Stimulated activated memory B cell treated with anti-CD40 and anti-IgM and Interleukin-4, amounts not matched to agents 10 μg/mL and 1 μg/mL and 100 μg/mL, for 72 hours (primary cell): ENCODE results near the gene TRABD2A.

Experiments used
- ATAC-seq: fragments of 150-1000 bp; cut with Tn5 transposase; 2 replicates; pipeline ENCODE4 v1.10.0; 2021
- H3K27ac Mint-ChIP-seq: one replicate; pipeline ENCODE4 v1.8.0; 2022; ENCODE audit warnings: mild to moderate bottlenecking, mixed read lengths
- H3K27me3 Mint-ChIP-seq: one replicate; pipeline ENCODE4 v1.8.0; 2022; ENCODE audit warnings: mixed read lengths
- H3K36me3 Mint-ChIP-seq: one replicate; pipeline ENCODE4 v1.8.0; 2022; ENCODE audit warnings: mixed read lengths
- H3K4me1 Mint-ChIP-seq: one replicate; pipeline ENCODE4 v1.8.0; 2022; ENCODE audit warnings: mixed read lengths
- H3K4me3 Mint-ChIP-seq: one replicate; pipeline ENCODE4 v1.8.0; 2022; ENCODE audit warnings: mild to moderate bottlenecking, moderate library complexity, mixed read lengths
- H3K9me3 Mint-ChIP-seq: one replicate; pipeline ENCODE4 v1.8.0; 2022; ENCODE audit warnings: mixed read lengths

TRABD2A gene

DNA sequence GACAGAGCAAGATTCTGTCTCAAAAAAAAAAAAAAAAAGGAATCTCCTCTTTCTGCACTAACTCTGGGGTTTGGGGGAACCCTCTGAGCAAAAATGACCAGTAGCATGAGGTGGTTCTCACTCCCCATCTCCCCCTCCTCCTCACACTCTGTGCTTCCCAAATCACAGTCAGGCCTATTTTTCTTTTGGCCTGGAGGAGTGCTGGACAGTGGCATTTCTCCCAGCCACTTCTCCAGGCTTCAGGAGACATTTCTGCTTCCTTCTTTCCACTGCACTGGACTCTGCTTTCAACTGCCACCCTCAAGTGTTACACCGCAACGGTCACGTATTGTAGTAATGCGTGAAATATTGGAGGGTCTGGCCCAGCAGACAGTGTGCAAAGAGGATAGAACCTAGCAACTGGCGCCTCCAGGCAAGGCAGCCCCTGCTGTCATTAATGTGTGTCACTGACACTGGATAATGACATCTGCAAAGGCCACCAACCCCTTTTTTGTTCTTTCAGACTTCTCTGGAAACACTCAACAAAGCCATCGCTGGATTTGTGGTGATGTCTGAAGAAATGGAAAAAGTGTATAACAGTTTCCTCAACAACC is 68.9 kb downstream of the TRABD2A start:
- Mint-ChIP-seq H3K27me3 (peaks cover 12% of the 10 kb centered on the region), H3K4me1 (peaks cover 12% of the 10 kb centered on the region), H3K9me3 (peaks cover 3% of the 10 kb centered on the region), H3K4me3 (no peak overlapping the region), H3K27ac (no peak overlapping the region), H3K36me3 (no peaks in the 10 kb centered on the region)
- no peak for ATAC-seq

DNA sequence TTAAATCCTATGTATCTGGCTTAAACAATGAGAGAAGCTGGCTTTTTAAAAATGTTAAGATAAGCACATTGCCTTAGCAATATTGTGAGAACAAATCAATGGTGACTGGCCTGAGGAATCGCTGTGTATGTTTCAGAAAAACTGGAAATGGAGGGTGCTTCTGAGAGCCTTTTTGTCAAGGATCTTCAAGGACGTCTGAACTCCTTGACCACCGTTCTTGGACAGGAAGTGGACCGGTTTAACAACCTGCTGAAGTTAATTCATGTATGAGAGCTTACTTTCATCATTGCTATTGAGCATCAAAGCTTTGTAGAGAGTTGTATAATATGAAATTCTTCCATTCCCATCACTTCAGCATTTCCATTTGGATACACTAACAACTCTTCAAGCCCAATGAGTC is 72.6 kb downstream of the TRABD2A start:
- no peak overlapping the region for H3K4me3 Mint-ChIP-seq
- H3K27me3 Mint-ChIP-seq: peaks cover 12% of the 10 kb centered on the region
- no peak for ATAC-seq
- H3K4me1 Mint-ChIP-seq: no peaks in the 10 kb centered on the region
- no peaks in the 10 kb centered on the region for H3K9me3 Mint-ChIP-seq
- H3K27ac Mint-ChIP-seq: no peak overlapping the region
- H3K36me3 Mint-ChIP-seq: no peaks in the 10 kb centered on the region

DNA sequence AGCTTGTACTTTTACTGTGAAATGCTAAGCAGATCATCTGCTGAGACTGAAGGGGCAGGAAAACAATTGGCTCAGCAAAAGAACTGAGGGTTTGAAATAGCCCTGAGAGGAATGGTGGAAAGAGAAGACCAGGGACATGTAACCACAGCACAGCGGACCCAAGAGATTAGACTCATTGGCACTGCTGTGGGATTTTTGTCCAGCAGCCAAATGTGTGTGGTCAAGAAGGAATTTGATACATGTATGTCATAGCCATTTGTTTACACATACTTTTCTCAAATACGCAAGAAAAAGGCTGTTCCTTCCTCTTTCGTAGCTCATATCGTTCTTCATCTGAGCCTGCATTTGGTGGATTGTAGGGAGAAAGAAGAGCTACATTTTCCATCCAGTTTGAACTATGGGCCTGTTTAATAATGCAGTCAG is 73.8 kb downstream of the TRABD2A start:
- no peaks in the 10 kb centered on the region for H3K36me3 Mint-ChIP-seq
- H3K27ac Mint-ChIP-seq: no peak overlapping the region
- H3K4me1 Mint-ChIP-seq: no peaks in the 10 kb centered on the region
- ATAC-seq: no peak
- H3K9me3 Mint-ChIP-seq: peaks cover 4% of the 10 kb centered on the region
- no peak overlapping the region for H3K4me3 Mint-ChIP-seq
- H3K27me3 Mint-ChIP-seq: peaks cover 11% of the 10 kb centered on the region

DNA sequence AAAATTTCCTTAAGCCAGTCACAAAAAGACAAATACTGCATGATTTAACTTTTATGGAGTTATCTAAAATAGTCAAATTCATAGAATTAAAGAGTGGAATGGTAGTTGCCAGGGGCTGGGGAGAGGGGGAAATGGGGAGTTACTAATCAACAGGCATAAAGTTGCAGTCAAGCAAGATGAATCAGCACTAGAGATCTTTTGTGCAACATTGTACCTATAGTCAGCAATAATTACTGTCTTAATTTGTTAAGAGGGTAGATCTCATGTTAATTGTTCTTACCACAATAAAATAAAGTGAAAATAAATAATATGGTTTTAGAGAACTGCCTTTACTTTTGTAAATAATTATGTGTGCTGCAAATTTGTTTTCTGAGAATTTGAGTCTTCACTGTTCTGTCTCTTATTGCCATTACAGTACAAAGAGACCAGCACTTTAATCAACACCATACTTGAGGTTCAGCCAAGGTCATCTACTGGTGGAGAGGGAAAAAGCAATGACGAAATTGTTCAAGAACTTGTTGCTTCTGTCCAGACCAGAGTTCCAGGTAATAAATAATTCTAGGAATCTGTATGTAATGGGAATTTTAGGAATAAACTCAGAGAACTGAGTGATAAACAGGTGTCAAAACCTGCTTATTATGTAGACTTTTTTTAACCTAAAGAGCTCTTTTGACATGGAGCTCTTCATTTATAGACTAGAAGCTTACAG is 75.5 kb downstream of the TRABD2A start:
- peaks cover 2% of the 10 kb centered on the region for H3K4me1 Mint-ChIP-seq
- no peak overlapping the region for H3K27ac Mint-ChIP-seq
- peaks cover 6% of the 10 kb centered on the region for H3K9me3 Mint-ChIP-seq
- H3K27me3 Mint-ChIP-seq: no peaks in the 10 kb centered on the region
- ATAC-seq: no peak
- H3K4me3 Mint-ChIP-seq: no peak overlapping the region
- H3K36me3 Mint-ChIP-seq: no peaks in the 10 kb centered on the region

DNA sequence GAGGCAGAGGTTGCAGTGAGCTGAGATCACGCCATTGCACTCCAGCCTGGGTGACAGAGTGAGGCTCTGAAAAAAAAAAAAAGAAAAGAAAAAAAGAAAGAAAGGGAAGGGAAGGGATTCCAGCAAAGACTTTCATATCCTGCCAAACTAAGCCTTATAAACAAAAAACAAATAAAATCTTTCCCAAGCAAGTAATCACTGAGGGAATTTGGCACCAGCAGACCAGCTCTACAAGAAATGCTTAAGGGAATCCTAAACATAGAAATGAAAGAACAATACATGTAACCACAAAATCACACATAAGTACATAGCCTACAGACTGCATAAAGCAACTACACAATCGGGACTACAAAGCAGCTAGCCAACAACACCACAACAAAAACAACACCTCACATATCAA is 79.1 kb downstream of the TRABD2A start:
- Mint-ChIP-seq H3K4me1 (peaks cover 9% of the 10 kb centered on the region), H3K27ac (no peak overlapping the region), H3K4me3 (no peak overlapping the region), H3K27me3 (no peaks in the 10 kb centered on the region), H3K36me3 (no peaks in the 10 kb centered on the region), H3K9me3 (peaks cover 6% of the 10 kb centered on the region)
- ATAC-seq: no peak

DNA sequence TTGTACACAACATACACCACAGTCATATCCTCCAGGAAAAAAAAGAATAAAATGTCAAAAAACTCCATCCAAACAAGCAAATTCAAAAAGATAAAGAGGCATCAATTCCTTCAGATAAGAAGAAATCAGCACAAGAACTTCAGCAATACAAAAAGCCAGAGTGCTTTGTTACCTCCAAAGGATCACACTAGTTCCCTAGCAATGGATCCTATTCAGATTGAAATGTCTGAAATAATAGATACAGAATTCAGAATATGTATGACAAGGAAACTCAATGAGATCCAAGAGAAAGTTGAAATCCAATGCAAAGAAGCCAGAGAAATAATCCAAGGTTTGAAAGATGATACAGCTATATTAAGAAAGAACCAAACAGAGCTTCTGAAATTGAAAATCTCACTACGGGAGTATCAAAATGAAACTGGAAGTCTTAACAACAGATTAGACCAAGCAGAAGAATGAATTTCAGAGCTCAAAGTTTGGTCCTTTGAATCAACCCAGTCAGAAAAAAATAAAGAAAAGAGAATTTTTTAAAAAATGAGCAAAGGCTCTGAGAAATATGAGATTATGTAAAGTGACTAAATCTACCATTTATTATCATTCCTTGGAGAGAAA is 80.6 kb downstream of the TRABD2A start:
- H3K36me3 Mint-ChIP-seq: no peaks in the 10 kb centered on the region
- H3K27ac Mint-ChIP-seq: no peak overlapping the region
- H3K27me3 Mint-ChIP-seq: no peaks in the 10 kb centered on the region
- H3K4me3 Mint-ChIP-seq: no peak overlapping the region
- peaks cover 6% of the 10 kb centered on the region for H3K9me3 Mint-ChIP-seq
- no peak for ATAC-seq
- peaks cover 9% of the 10 kb centered on the region for H3K4me1 Mint-ChIP-seq

DNA sequence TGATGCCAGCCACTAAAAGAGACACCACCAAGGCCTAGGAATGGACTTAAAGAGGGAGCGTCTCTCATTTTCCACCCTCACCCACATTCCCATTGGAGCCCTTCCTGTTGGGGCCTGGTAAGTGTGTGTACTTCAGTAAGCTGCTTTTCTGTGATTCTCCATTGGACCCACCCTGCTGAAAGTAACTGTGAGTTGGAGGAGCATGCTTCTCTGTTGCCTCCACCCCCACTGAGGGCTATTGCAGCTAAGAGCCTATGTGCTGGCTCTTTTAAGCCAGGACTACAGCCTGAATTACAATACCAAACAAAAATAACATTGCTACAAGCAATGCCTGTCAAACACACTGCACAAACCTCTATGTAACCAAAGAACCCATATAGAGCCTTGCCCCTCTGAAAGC is 81.1 kb downstream of the TRABD2A start:
- no peak overlapping the region for H3K27ac Mint-ChIP-seq

DNA sequence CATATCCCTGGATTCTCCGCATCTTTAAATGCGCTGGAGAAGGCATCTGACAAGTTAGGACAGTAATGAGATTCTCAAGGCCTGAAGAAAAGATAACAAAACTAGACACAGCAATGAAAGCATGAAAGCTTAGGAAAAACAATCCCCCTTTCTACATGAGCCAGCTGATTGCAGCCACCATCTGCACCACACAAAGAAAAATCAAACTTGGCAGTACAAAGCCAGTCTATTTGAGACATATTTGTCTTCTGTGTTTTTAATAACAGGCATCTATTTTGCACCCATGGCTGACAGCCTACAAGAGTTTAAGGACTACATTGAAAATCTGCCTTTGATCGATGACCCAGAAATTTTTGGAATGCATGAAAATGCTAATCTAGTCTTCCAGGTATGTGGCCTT is 83.6 kb downstream of the TRABD2A start:
- ATAC-seq: no peak
- Mint-ChIP-seq H3K4me1 (peaks cover 9% of the 10 kb centered on the region), H3K36me3 (no peaks in the 10 kb centered on the region), H3K4me3 (no peak overlapping the region), H3K27ac (no peak overlapping the region), H3K9me3 (peaks cover 4% of the 10 kb centered on the region), H3K27me3 (no peaks in the 10 kb centered on the region)

More for the DNA sequence above, 81.1 kb downstream of the TRABD2A start:
- Mint-ChIP-seq H3K4me1 (peaks cover 9% of the 10 kb centered on the region), H3K9me3 (peaks cover 6% of the 10 kb centered on the region), H3K36me3 (no peaks in the 10 kb centered on the region), H3K27me3 (no peaks in the 10 kb centered on the region), H3K4me3 (no peak overlapping the region)
- ATAC-seq: no peak

DNA sequence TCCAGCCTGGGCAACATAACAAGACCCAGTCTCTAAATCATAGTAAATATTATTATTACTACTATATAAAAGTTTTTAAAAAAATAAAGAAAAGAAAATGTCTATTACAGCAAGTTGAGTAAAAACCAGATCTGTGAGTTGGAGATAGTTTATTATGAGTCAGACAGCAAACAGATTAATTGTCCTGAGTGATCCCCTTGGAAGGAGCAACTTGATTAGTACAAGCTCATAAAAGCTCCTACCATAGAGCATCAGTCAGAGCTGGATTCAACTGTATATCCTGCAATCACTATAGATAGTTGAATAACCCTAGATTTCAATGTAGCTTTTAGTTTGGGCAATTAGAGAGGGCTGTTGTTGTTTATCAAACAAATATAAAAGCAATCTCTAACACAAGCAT is 84.1 kb downstream of the TRABD2A start:
- peaks cover 3% of the 10 kb centered on the region for H3K9me3 Mint-ChIP-seq
- H3K27me3 Mint-ChIP-seq: no peaks in the 10 kb centered on the region
- H3K36me3 Mint-ChIP-seq: no peaks in the 10 kb centered on the region
- no peak for ATAC-seq
- peaks cover 9% of the 10 kb centered on the region for H3K4me1 Mint-ChIP-seq
- no peak overlapping the region for H3K27ac Mint-ChIP-seq
- H3K4me3 Mint-ChIP-seq: no peak overlapping the region

DNA sequence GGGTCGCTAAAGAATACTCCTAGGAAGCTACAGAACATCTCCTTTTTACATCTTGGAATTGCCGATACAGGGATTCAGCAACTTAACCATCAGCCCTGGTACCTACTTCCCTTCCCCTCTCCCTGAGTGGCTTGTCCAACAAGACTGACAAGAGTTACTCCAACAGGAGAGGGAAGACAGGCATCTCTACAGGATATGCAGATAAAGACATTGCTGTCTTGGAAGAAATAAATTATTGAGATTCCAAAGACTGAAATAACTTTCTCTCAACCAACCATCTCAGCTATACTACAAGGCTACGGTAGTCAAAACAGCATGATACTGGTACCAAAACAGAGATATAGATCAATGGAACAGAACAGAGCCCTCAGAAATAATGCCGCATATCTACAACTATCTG is 87.2 kb downstream of the TRABD2A start:
- Mint-ChIP-seq H3K4me1 (no peaks in the 10 kb centered on the region), H3K36me3 (no peaks in the 10 kb centered on the region), H3K9me3 (peaks cover 3% of the 10 kb centered on the region), H3K27ac (no peak overlapping the region), H3K4me3 (no peak overlapping the region), H3K27me3 (no peaks in the 10 kb centered on the region)
- ATAC-seq: no peak

DNA sequence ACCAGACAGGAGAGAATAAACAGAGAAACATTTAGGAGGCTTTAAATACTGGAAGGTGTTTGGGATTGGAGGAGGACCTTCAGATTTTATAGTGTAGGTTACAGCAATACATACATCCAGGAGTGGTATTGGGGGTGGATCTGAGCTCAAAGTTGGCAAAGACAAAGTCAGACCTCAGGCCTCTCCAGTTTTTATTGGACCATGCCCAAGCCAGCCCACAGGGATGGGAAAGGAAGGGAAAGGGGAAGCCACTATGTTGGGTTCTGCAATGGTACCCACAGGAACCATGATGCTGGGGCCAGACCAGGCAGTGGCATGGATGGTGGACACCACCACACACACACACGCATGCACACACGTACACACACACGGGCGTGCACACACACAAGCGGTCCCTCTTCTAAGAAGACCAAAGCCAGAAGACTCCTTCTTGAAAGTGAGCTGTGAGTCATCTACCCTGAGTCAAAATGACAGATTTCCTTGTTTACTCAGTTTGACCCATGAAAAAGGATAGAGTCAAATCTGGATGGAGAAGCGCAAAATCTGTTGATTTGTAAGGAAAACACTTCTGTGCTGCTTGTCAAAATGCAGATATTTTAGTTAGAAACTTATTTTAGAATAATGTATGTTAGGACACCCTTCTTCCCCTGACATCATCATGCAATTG is 87.9 kb downstream of the TRABD2A start:
- no peak overlapping the region for H3K4me3 Mint-ChIP-seq
- H3K36me3 Mint-ChIP-seq: no peaks in the 10 kb centered on the region
- H3K27me3 Mint-ChIP-seq: no peaks in the 10 kb centered on the region
- no peak overlapping the region for H3K27ac Mint-ChIP-seq
- H3K4me1 Mint-ChIP-seq: no peaks in the 10 kb centered on the region
- peaks cover 3% of the 10 kb centered on the region for H3K9me3 Mint-ChIP-seq
- ATAC-seq: no peak

DNA sequence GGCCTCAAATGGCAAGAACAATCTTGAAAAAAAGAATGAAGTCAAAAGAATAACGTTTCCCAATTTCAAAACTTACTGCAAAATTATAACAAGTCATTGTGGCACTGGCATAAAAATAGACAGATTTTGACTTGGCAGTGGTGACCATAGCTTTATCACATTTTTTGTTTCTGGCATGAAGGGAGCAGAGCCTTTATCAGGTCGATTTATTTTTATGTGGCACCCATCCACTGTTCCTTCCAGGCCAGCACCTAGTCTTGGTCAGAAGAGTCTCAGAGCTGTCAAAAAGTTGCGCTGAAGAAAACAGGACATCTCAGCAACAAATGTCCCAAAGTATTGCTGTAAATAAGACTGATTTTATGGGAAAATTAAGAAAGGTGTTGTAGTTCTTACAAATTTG is 92.4 kb downstream of the TRABD2A start:
- no peak overlapping the region for H3K27ac Mint-ChIP-seq
- peaks cover 11% of the 10 kb centered on the region for H3K27me3 Mint-ChIP-seq
- H3K4me3 Mint-ChIP-seq: no peak overlapping the region
- no peaks in the 10 kb centered on the region for H3K36me3 Mint-ChIP-seq
- peaks cover 3% of the 10 kb centered on the region for H3K9me3 Mint-ChIP-seq
- H3K4me1 Mint-ChIP-seq: no peaks in the 10 kb centered on the region
- ATAC-seq: no peak

DNA sequence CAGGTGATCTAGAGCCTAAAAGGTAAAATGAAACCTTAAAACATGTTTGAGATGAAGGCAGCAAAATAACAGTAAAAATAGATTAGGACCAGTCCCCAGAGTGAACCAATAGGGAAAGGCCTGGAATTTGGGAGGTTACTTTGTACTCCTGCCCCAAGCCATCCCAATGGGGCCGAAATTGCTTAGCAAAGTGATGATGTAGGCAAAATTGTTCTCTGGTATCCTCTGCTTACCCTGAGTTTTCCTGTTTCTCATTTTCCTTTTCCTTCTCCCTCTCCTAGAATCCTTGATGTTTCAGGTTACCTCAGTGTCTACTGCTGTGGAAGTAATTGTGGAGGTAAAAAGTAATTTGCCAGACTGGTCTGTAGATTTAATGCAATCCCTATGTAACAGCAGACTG is 92.9 kb downstream of the TRABD2A start:
- Mint-ChIP-seq H3K4me1 (peaks cover 2% of the 10 kb centered on the region), H3K36me3 (no peaks in the 10 kb centered on the region), H3K4me3 (no peak overlapping the region), H3K9me3 (peaks cover 3% of the 10 kb centered on the region), H3K27me3 (peaks cover 11% of the 10 kb centered on the region), H3K27ac (no peak overlapping the region)
- ATAC-seq: no peak

DNA sequence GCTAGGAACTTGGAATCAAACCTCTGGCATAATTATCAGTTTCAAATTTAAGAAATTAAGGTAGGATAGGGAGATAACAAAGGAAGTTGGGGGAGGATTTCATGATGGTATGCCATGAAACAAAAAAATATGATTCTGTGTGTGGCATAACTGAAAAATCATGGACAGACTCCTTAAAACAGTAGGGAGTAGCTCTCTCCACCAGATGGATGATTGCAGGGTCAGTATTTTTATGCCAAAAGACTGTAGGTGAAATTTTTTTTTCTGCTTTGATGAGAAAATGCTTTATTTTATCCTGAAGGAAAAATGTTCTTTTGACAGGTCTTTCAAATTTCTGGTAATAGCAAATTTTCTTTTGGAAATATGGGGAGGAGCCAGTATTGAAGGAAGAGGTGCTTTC is 94.3 kb downstream of the TRABD2A start:
- Mint-ChIP-seq H3K27ac (no peak overlapping the region), H3K4me1 (peaks cover 13% of the 10 kb centered on the region), H3K36me3 (no peaks in the 10 kb centered on the region), H3K27me3 (peaks cover 11% of the 10 kb centered on the region), H3K4me3 (no peak overlapping the region), H3K9me3 (no peaks in the 10 kb centered on the region)
- no peak for ATAC-seq

DNA sequence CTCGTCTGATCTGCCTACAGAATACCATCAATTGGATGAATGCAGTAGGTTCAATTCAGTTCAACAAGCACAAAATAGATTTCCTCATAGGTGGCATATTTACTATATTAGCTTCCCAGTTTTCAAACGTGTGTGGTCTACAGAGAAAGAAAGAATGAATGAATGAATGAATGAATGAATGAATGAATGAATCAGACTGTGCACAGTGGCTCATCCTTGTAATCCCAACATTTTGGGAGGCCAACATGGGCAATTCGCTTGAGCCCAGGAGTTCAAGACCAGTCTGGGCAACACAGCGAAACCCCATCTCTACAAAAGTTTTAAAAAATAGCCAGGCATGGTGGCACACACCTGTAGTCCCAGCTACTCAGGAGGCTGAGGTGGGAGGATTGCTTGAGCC is 94.9 kb downstream of the TRABD2A start:
- no peak for ATAC-seq
- Mint-ChIP-seq H3K36me3 (no peaks in the 10 kb centered on the region), H3K9me3 (no peaks in the 10 kb centered on the region), H3K27me3 (peaks cover 11% of the 10 kb centered on the region), H3K4me3 (no peak overlapping the region), H3K27ac (no peak overlapping the region), H3K4me1 (peaks cover 13% of the 10 kb centered on the region)
